Neuronal stem cell (in vitro differentiated cells): ENCODE measurements around the gene FGFRL1.

Experiments
- DNase-seq: peaks from one replicate; pipeline ENCODE4 v3.0.0-alpha.2; 2013; ENCODE audit warnings: low spot score
- H2AFZ ChIP-seq: one replicate; pipeline ENCODE4 v1.6.1; 2013; ENCODE audit warnings: mild to moderate bottlenecking, low read length, inconsistent platforms
- H2AK5ac ChIP-seq: 2 replicates; pipeline ENCODE4 v1.6.1; 2013; ENCODE audit warnings: low read depth, mild to moderate bottlenecking, inconsistent platforms, low read length, moderate library complexity, mixed read lengths
- H2BK120ac ChIP-seq: 2 replicates; pipeline ENCODE4 v1.6.1; 2013; ENCODE audit warnings: low read depth, mild to moderate bottlenecking, inconsistent platforms, low read length, moderate library complexity, mixed read lengths
- H2BK12ac ChIP-seq: one replicate; pipeline ENCODE4 v1.6.1; 2013; ENCODE audit warnings: low read length, inconsistent platforms
- H2BK15ac ChIP-seq: 2 replicates; pipeline ENCODE4 v1.6.1; 2013; ENCODE audit warnings: mild to moderate bottlenecking, low read length, inconsistent platforms, mixed read lengths
- H2BK5ac ChIP-seq: one replicate; pipeline ENCODE4 v1.6.1; 2013; ENCODE audit warnings: inconsistent platforms, mild to moderate bottlenecking, low read length, moderate library complexity
- H3K14ac ChIP-seq: one replicate; pipeline ENCODE4 v1.6.1; 2013; ENCODE audit warnings: low read length, inconsistent platforms
- H3K18ac ChIP-seq: 2 replicates; pipeline ENCODE4 v1.6.1; 2013; ENCODE audit warnings: low read length, inconsistent platforms
- H3K23ac ChIP-seq: 2 replicates; pipeline ENCODE4 v1.6.1; 2013; ENCODE audit warnings: low read depth, mild to moderate bottlenecking, mixed read lengths, low read length, inconsistent platforms; ENCODE audit not compliant: poor library complexity
- H3K27ac ChIP-seq: replicated peaks from 3 replicates; pipeline ENCODE4 v1.5.1; 2013; ENCODE audit warnings: low read length, inconsistent platforms
- H3K27me3 ChIP-seq, 3 experiments: 2 replicates each; pipeline ENCODE4 v1.6.1; 2013; ENCODE audit warnings: low read length in 3 of 3, mild to moderate bottlenecking in 2 of 3, inconsistent platforms in 1 of 3, low read depth in 1 of 3, mixed read lengths in 1 of 3, moderate library complexity in 1 of 3; ENCODE audit not compliant: control insufficient read depth in 3 of 3, insufficient read depth in 3 of 3
- H3K36me3 ChIP-seq, 2 donors: replicated peaks in 1 of 2; 2 replicates each; pipeline ENCODE4 v1.6.1; 2013; ENCODE audit warnings: low read length in 2 of 2; ENCODE audit not compliant: control insufficient read depth in 2 of 2, insufficient read depth in 2 of 2
- H3K4ac ChIP-seq: 2 replicates; pipeline ENCODE4 v1.6.1; 2013; ENCODE audit warnings: inconsistent platforms, mild to moderate bottlenecking, low read length, moderate library complexity
- H3K4me1 ChIP-seq, 2 donors: 1 replicate in 1 of 2; 2 replicates in 1 of 2; pipeline ENCODE4 v1.6.1; 2013; ENCODE audit warnings: low read length in 2 of 2, low read depth in 1 of 2; ENCODE audit not compliant: control insufficient read depth in 2 of 2, insufficient read depth in 1 of 2
- H3K4me2 ChIP-seq: one replicate; pipeline ENCODE4 v1.6.1; 2013; ENCODE audit warnings: mild to moderate bottlenecking, low read length, inconsistent platforms; ENCODE audit not compliant: insufficient read depth, poor library complexity, severe bottlenecking
- H3K4me3 ChIP-seq, 2 donors: 2 replicates each; pipeline ENCODE4 v1.5.1; 2013; ENCODE audit warnings: low read length in 2 of 2, mild to moderate bottlenecking in 2 of 2, inconsistent platforms in 1 of 2, moderate library complexity in 1 of 2
- H3K79me1 ChIP-seq: one replicate; pipeline ENCODE4 v1.6.1; 2013; ENCODE audit warnings: low read depth, mild to moderate bottlenecking, inconsistent platforms, low read length, moderate library complexity
- H3K9ac ChIP-seq: one replicate; pipeline ENCODE4 v1.6.1; 2013; ENCODE audit warnings: mild to moderate bottlenecking, low read depth, low read length, inconsistent platforms; ENCODE audit not compliant: poor library complexity
- H3K9me3 ChIP-seq, 2 donors: replicated peaks in 1 of 2; 2 replicates each; pipeline versions ENCODE3 to v1.6.1; 2013; ENCODE audit warnings: low read length in 2 of 2, mild to moderate bottlenecking in 2 of 2, inconsistent platforms in 1 of 2, low read depth in 1 of 2, mixed read lengths in 1 of 2, moderate library complexity in 1 of 2; ENCODE audit not compliant: control insufficient read depth in 2 of 2, insufficient read depth in 1 of 2
- H4K8ac ChIP-seq: one replicate; pipeline ENCODE4 v1.6.1; 2013; ENCODE audit warnings: low read depth, mild to moderate bottlenecking, inconsistent platforms, low read length, moderate library complexity
- H4K91ac ChIP-seq: one replicate; pipeline ENCODE4 v1.6.1; 2013; ENCODE audit warnings: low read length, low read depth, mild to moderate bottlenecking, inconsistent platforms; ENCODE audit not compliant: poor library complexity
- WGBS, 2 donors: extraction: QIAGEN DNeasy Blood & Tissue Kit; methylation state at CpG; one replicate each; pipeline ENCODE4 v1.1.7; 2013; ENCODE audit warnings: missing lambda C conversion rate in 2 of 2, mixed read lengths in 1 of 2; ENCODE audit not compliant: insufficient read length in 2 of 2, insufficient replicate concordance in 1 of 2; ENCODE audit errors: extremely low coverage in 2 of 2; 5-methylcytosine and 5-hydroxymethylcytosine counted together

The FGFRL1 gene

GRCh38 chr4:989722-990471, 21.5 kb upstream of the FGFRL1 start:
- no peak overlapping the region for H2BK15ac ChIP-seq
- no peak overlapping the region for H2AFZ ChIP-seq
- DNase-seq = no peak
- WGBS, 2 donors = no CpG with 5 or more reads among the region's 58 CpGs
- H4K91ac ChIP-seq = no peak overlapping the region
- H2BK5ac ChIP-seq = no peak overlapping the region
- H3K9me3 ChIP-seq = no peaks in the 10 kb centered on the region
- peaks cover 8% of the 10 kb centered on the region for H3K79me1 ChIP-seq
- peak overlapping the region; percentile 91 for H3K23ac ChIP-seq
- no peak overlapping the region for H4K8ac ChIP-seq
- no peak overlapping the region for H3K4me2 ChIP-seq
- no peak overlapping the region for H3K18ac ChIP-seq
- no peak overlapping the region for H2BK12ac ChIP-seq
- no peak overlapping the region for H3K4me3 ChIP-seq
- H3K9ac ChIP-seq = no peak overlapping the region
- no peak overlapping the region for H3K4ac ChIP-seq
- H2BK120ac ChIP-seq = no peak overlapping the region
- no peak overlapping the region for H2AK5ac ChIP-seq
- peaks cover 0 to 32% (median 4%) of the 10 kb centered on the region in 3 experiments for H3K27me3 ChIP-seq
- H3K27ac ChIP-seq = no peak overlapping the region
- H3K4me1 ChIP-seq = peaks cover 3 to 19% of the 10 kb centered on the region in 2 donors
- no peak overlapping the region for H3K14ac ChIP-seq
- H3K36me3 ChIP-seq = peaks cover 0 to 1% of the 10 kb centered on the region in 2 donors

GRCh38 chr4:990746-991367, 20.6 kb upstream of the FGFRL1 start:
- Histone ChIP-seq H4K8ac (peak overlapping the region; percentile 17), H2AK5ac (no peak overlapping the region), H2BK5ac (no peak overlapping the region), H3K9ac (no peak overlapping the region), H3K36me3 (peaks cover 0 to 1% of the 10 kb centered on the region in 2 donors), H3K23ac (peak overlapping the region; percentile 65), H3K27me3 (peaks cover 0 to 29% (median 5%) of the 10 kb centered on the region in 3 experiments), H3K4ac (peak overlapping the region; percentile 53), H3K9me3 (no peaks in the 10 kb centered on the region), H3K14ac (peak overlapping the region; percentile 82), H3K79me1 (peaks cover 8% of the 10 kb centered on the region), H3K4me3 (no peak overlapping the region), H4K91ac (no peak overlapping the region), H2AFZ (no peak overlapping the region), H3K27ac (no peak overlapping the region), H2BK15ac (no peak overlapping the region), H3K4me1 (peaks cover 3 to 17% of the 10 kb centered on the region in 2 donors), H3K18ac (no peak overlapping the region), H3K4me2 (no peak overlapping the region), H2BK120ac (no peak overlapping the region), H2BK12ac (no peak overlapping the region)
- WGBS, 2 donors = no CpG with 5 or more reads among the region's 26 CpGs
- no peak for DNase-seq

GRCh38 chr4:991451-992296, 19.8 kb upstream of the FGFRL1 start:
- H2BK15ac ChIP-seq = no peak overlapping the region
- H3K14ac ChIP-seq = no peak overlapping the region
- H3K4ac ChIP-seq = no peak overlapping the region
- H3K9me3 ChIP-seq = no peaks in the 10 kb centered on the region
- H3K27me3 ChIP-seq = peaks cover 2 to 29% (median 10%) of the 10 kb centered on the region in 3 experiments
- H4K91ac ChIP-seq = no peak overlapping the region
- H2AK5ac ChIP-seq = no peak overlapping the region
- no peak overlapping the region for H2BK5ac ChIP-seq
- no peak overlapping the region for H2BK12ac ChIP-seq
- DNase-seq = no peak
- no CpG with 5 or more reads among the region's 50 CpGs for WGBS, 2 donors
- H2BK120ac ChIP-seq = no peak overlapping the region
- H3K79me1 ChIP-seq = peaks cover 9% of the 10 kb centered on the region
- H2AFZ ChIP-seq = no peak overlapping the region
- peaks cover 0 to 1% of the 10 kb centered on the region in 2 donors for H3K36me3 ChIP-seq
- peak overlapping the region; percentile 11 for H3K4me2 ChIP-seq
- H3K9ac ChIP-seq = peak overlapping the region; percentile 77
- no peak overlapping the region for H3K4me3 ChIP-seq
- H3K18ac ChIP-seq = no peak overlapping the region
- H3K4me1 ChIP-seq = peaks cover 3 to 14% of the 10 kb centered on the region in 2 donors
- H3K27ac ChIP-seq = no peak overlapping the region
- no peak overlapping the region for H4K8ac ChIP-seq
- H3K23ac ChIP-seq = peak overlapping the region; percentile 55
